Liver (tissue), 9 donors: ENCODE measurements around the gene PNMA8A. TPM values are rescaled to one million over a fixed set of nuclear protein-coding genes. Genes with fewer than 3 reads are reported as not detected.

Experiments
- DNase-seq: peaks from one replicate; pipeline ENCODE4 v3.0.0-alpha.2; 2017; ENCODE audit warnings: low spot score
- H3K27ac ChIP-seq, 2 donors: one replicate each; pipeline ENCODE4 v1.7.0; 2013; ENCODE audit warnings: inconsistent platforms in 2 of 2, low read length in 2 of 2, control low read depth in 1 of 2, low read depth in 1 of 2, mild to moderate bottlenecking in 1 of 2
- H3K27me3 ChIP-seq, 4 donors: one replicate each; pipeline versions ENCODE4 v1.6.1 to v1.7.0; 2013; ENCODE audit warnings: low read length in 3 of 4, inconsistent platforms in 1 of 4, mild to moderate bottlenecking in 1 of 4, moderate library complexity in 1 of 4; ENCODE audit not compliant: control insufficient read depth in 4 of 4, insufficient read depth in 4 of 4
- H3K36me3 ChIP-seq, 4 donors: one replicate each; pipeline versions ENCODE4 v1.6.1 to v1.7.0; 2013; ENCODE audit warnings: low read length in 3 of 4, mild to moderate bottlenecking in 3 of 4, low read depth in 1 of 4, moderate library complexity in 1 of 4; ENCODE audit not compliant: control insufficient read depth in 4 of 4, insufficient read depth in 3 of 4
- H3K4me1 ChIP-seq, 4 donors: one replicate each; pipeline versions ENCODE4 v1.6.1 to v1.7.0; 2013; ENCODE audit warnings: low read length in 3 of 4, mild to moderate bottlenecking in 3 of 4, moderate library complexity in 1 of 4; ENCODE audit not compliant: control insufficient read depth in 4 of 4, insufficient read depth in 4 of 4
- H3K4me3 ChIP-seq, 3 donors: one replicate each; pipeline versions ENCODE4 v1.6.1 to v1.7.0; 2013; ENCODE audit warnings: low read length in 3 of 3, control low read depth in 1 of 3, low read depth in 1 of 3, mild to moderate bottlenecking in 1 of 3
- H3K9ac ChIP-seq, 2 donors: one replicate each; pipeline ENCODE4 v1.7.0; 2013; ENCODE audit warnings: low read length in 2 of 2, mild to moderate bottlenecking in 2 of 2, moderate library complexity in 2 of 2, control low read depth in 1 of 2, low read depth in 1 of 2
- H3K9me3 ChIP-seq, 4 donors: one replicate each; pipeline versions ENCODE4 v1.6.1 to v1.7.0; 2013; ENCODE audit warnings: low read length in 3 of 4; ENCODE audit not compliant: control insufficient read depth in 4 of 4
- CTCF ChIP-seq: fragments of 150-350 bp; IDR thresholded peaks from 2 replicates; pipeline ENCODE4 v1.5.1; 2017; ENCODE audit warnings: improper control_type of control experiment, low read depth, low read length; ENCODE audit not compliant: missing input control
- EGR1 ChIP-seq, 2 donors: IDR thresholded peaks; 2 replicates each; pipeline ENCODE4 v1.6.1; 2016 to 2018; ENCODE audit warnings: antibody characterized with exemption in 2 of 2, low read depth in 2 of 2
- FOXA1 ChIP-seq: IDR thresholded peaks from 2 replicates; pipeline ENCODE4 v1.6.1; 2016; ENCODE audit warnings: antibody characterized with exemption
- FOXA2 ChIP-seq: IDR thresholded peaks from 2 replicates; pipeline ENCODE4 v1.6.1; 2016; ENCODE audit warnings: antibody characterized with exemption
- HNF4A ChIP-seq, 2 donors: conservative IDR thresholded peaks; 2 replicates each; pipeline ENCODE4 v1.6.1; 2016; ENCODE audit warnings: antibody characterized with exemption in 2 of 2, mild to moderate bottlenecking in 2 of 2
- JUND ChIP-seq, 2 donors: IDR thresholded peaks; 2 replicates each; pipeline ENCODE4 v1.6.1; 2016; ENCODE audit warnings: antibody characterized with exemption in 2 of 2
- MAX ChIP-seq: IDR thresholded peaks from 2 replicates; pipeline ENCODE4 v1.6.1; 2016; ENCODE audit warnings: antibody characterized with exemption
- NR2F2 ChIP-seq: IDR thresholded peaks from 2 replicates; pipeline ENCODE4 v1.6.1; 2016; ENCODE audit warnings: antibody characterized with exemption
- RAD21 ChIP-seq, 2 donors: IDR thresholded peaks; 2 replicates each; pipeline ENCODE4 v1.6.1; 2016; ENCODE audit warnings: antibody characterized with exemption in 2 of 2, mild to moderate bottlenecking in 2 of 2
- RXRA ChIP-seq, 2 donors: IDR thresholded peaks; 2 replicates each; pipeline ENCODE4 v1.6.1; 2017 to 2018; ENCODE audit warnings: antibody characterized with exemption in 2 of 2, mild to moderate bottlenecking in 1 of 2
- SP1 ChIP-seq: IDR thresholded peaks from 2 replicates; pipeline ENCODE4 v1.6.1; 2018; ENCODE audit warnings: antibody characterized with exemption, mild to moderate bottlenecking
- TAF1 ChIP-seq: conservative IDR thresholded peaks from 2 replicates; pipeline ENCODE4 v1.6.1; 2016; ENCODE audit warnings: antibody characterized with exemption, mild to moderate bottlenecking
- YY1 ChIP-seq: IDR thresholded peaks from 2 replicates; pipeline ENCODE4 v1.6.1; 2016; ENCODE audit warnings: antibody characterized with exemption, mild to moderate bottlenecking
- ZBTB33 ChIP-seq: IDR thresholded peaks from 2 replicates; pipeline ENCODE4 v1.6.1; 2016; ENCODE audit warnings: antibody characterized with exemption
- WGBS: extraction: QIAGEN DNeasy Blood & Tissue Kit; methylation state at CpG from one replicate; pipeline ENCODE4 v1.1.7; 2013; 5-methylcytosine and 5-hydroxymethylcytosine counted together
- polyA plus RNA-seq, 2 donors: library from polyadenylated mRNA; stranded (reverse) in 1 of 2; unstranded in 1 of 2; fragments of 200-250 nt in 1 of 2; fragments of >200 nt in 1 of 2; fragmentation: Nextera tagmentation in 1 of 2; extraction: Ambion mirVana in 1 of 2; gene quantifications; one replicate each; pipeline versions ENCODE4 v1.2.1 to v1.2.3, GENCODE V29; 2013 to 2015
- total RNA-seq, 2 donors: library from RNA; depleted of rRNA; stranded (reverse); fragments of >200 nt; gene quantifications; one replicate each; pipeline ENCODE4 v1.2.3, GENCODE V29; 2014
- donor health status: healthy.
- donor health status: healthy.
- donor health status: healthy.
- donor health status: healthy.
- donor health status: healthy.

Gene PNMA8A
- total and polyA plus RNA-seq, 4 donors: 0.17 to 0.93 (median 0.22) TPM; not detected in 1

- Histone ChIP-seq H3K36me3 (no peaks in the 10 kb centered on the region), H3K4me3 (no peak overlapping the region), H3K9ac (no peak overlapping the region), H3K27me3 (peaks cover 0 to 4% (median 2%) of the 10 kb centered on the region in 4 donors), H3K9me3 (no peaks in the 10 kb centered on the region), H3K27ac (no peak overlapping the region), H3K4me1 (peaks cover 0 to 12% (median 7%) of the 10 kb centered on the region in 4 donors)
- no peak for DNase-seq
- TF ChIP-seq JUND (IDR thresholded peaks at IDR 0.05) (no peak), YY1 (no peak), CTCF (no peak), EGR1 (IDR thresholded peaks at IDR 0.05; ENCODE audit: low read depth in 2 of 2) (no peak), NR2F2 (no peak), RXRA (IDR thresholded peaks at IDR 0.05) (no peak)
- WGBS: 83% methylated on average over 4 of the region's 4 CpGs
These were observed 1.2 kb upstream of the PNMA8A start for GRCh38 chr19:46472592-46472991.

- Histone ChIP-seq H3K27ac (no peak overlapping the region), H3K4me1 (peaks cover 0 to 12% (median 7%) of the 10 kb centered on the region in 4 donors), H3K36me3 (no peaks in the 10 kb centered on the region), H3K27me3 (peaks cover 0 to 4% (median 2%) of the 10 kb centered on the region in 4 donors), H3K9ac (no peak overlapping the region), H3K9me3 (no peaks in the 10 kb centered on the region), H3K4me3 (no peak overlapping the region)
- DNase-seq: no peak
- TF ChIP-seq MAX: no peak
- TF ChIP-seq TAF1: no peak
- TF ChIP-seq JUND (IDR thresholded peaks at IDR 0.05): no peak
- TF ChIP-seq FOXA1: no peak
- no peak for TF ChIP-seq HNF4A (conservative IDR thresholded peaks at IDR 0.05)
- no peak for TF ChIP-seq EGR1 (IDR thresholded peaks at IDR 0.05; ENCODE audit: low read depth in 2 of 2)
- no peak for TF ChIP-seq RXRA (IDR thresholded peaks at IDR 0.05)
- TF ChIP-seq FOXA2: no peak
- no peak for TF ChIP-seq SP1
- WGBS: 63% methylated on average over 11 of the region's 11 CpGs
These were observed 614 bp upstream of the PNMA8A start for GRCh38 chr19:46471811-46472543.

- TF ChIP-seq RXRA (IDR thresholded peaks at IDR 0.05) (no peak), HNF4A (conservative IDR thresholded peaks at IDR 0.05) (no peak), ZBTB33 (no peak), RAD21 (IDR thresholded peaks at IDR 0.05) (no peak)
- Histone ChIP-seq H3K27me3 (peaks cover 0 to 4% (median 2%) of the 10 kb centered on the region in 4 donors), H3K36me3 (no peaks in the 10 kb centered on the region), H3K9me3 (no peaks in the 10 kb centered on the region), H3K9ac (no peak overlapping the region), H3K4me3 (no peak overlapping the region), H3K4me1 (peaks cover 0 to 12% (median 7%) of the 10 kb centered on the region in 4 donors), H3K27ac (no peak overlapping the region)
- no peak for DNase-seq
- WGBS: 87% methylated on average over 10 of the region's 10 CpGs
These were observed 987 bp downstream of the PNMA8A start for GRCh38 chr19:46470376-46470775.
